DND-41 (cell line): ENCODE measurements around the gene KRTAP3-1.

Experiments used
- ATAC-seq: fragments of 200-7000 bp; cut with Tn5 transposase; 3 replicates; pipeline ENCODE4 v1.9.1; 2021; ENCODE audit warnings: low read depth; ENCODE audit not compliant: insufficient read depth
- DNase-seq: peaks from one replicate; pipeline ENCODE4 v3.0.0-alpha.2; 2020
- H2AFZ ChIP-seq: 2 replicates; pipeline ENCODE4 v1.6.0; 2012; ENCODE audit warnings: low read depth, low read length
- H3K27ac ChIP-seq: 2 replicates; pipeline ENCODE4 v1.5.1; 2012; ENCODE audit warnings: low read length, inconsistent platforms
- H3K27me3 ChIP-seq: fragments of 200-600 bp; sonication (generic); 2 replicates; pipeline ENCODE4 v1.6.0; 2012; ENCODE audit warnings: low read length, mild to moderate bottlenecking, inconsistent platforms; ENCODE audit not compliant: insufficient read depth, poor library complexity
- H3K36me3 ChIP-seq: 2 replicates; pipeline ENCODE4 v1.5.1; 2012; ENCODE audit warnings: low read length, inconsistent platforms; ENCODE audit not compliant: insufficient read depth
- H3K4me1 ChIP-seq: 2 replicates; pipeline ENCODE4 v1.5.1; 2012; ENCODE audit warnings: mild to moderate bottlenecking, low read length; ENCODE audit not compliant: insufficient read depth
- H3K4me2 ChIP-seq: 2 replicates; pipeline ENCODE4 v1.6.0; 2012; ENCODE audit warnings: mild to moderate bottlenecking, moderate library complexity, low read length, inconsistent platforms; ENCODE audit not compliant: insufficient read depth
- H3K4me3 ChIP-seq, 2 experiments: fragments of 200-600 bp in 1 of 2; shearing (Covaris generic) in 1 of 2; 2 replicates each; pipeline ENCODE4 v1.5.1; 2012 to 2016; ENCODE audit warnings: inconsistent platforms in 2 of 2, low read length in 2 of 2, mild to moderate bottlenecking in 2 of 2, low read depth in 1 of 2, moderate library complexity in 1 of 2
- H3K79me2 ChIP-seq: 2 replicates; pipeline ENCODE4 v1.6.0; 2012; ENCODE audit warnings: low read length, inconsistent platforms; ENCODE audit not compliant: insufficient read depth
- H3K9ac ChIP-seq: 2 replicates; pipeline ENCODE4 v1.6.0; 2012; ENCODE audit warnings: low read depth, mild to moderate bottlenecking, inconsistent platforms, low read length, moderate library complexity
- H3K9me3 ChIP-seq: 2 replicates; pipeline ENCODE4 v1.5.1; 2012; ENCODE audit warnings: low read length, moderate library complexity, mild to moderate bottlenecking, inconsistent platforms; ENCODE audit not compliant: insufficient read depth, severe bottlenecking
- H4K20me1 ChIP-seq: 2 replicates; pipeline ENCODE4 v1.6.0; 2012; ENCODE audit warnings: low read length; ENCODE audit not compliant: insufficient read depth
- EZH2 ChIP-seq: IDR thresholded peaks from 3 replicates; pipeline ENCODE4 v1.6.1; 2012; ENCODE audit warnings: borderline replicate concordance, low read depth, mild to moderate bottlenecking, moderate library complexity, low read length, inconsistent platforms; ENCODE audit not compliant: severe bottlenecking
- TF ChIP-seq, protein P1 (sequence below): IDR thresholded peaks from 2 replicates; pipeline ENCODE4 v1.5.1; 2012; ENCODE audit warnings: borderline replicate concordance, low read length, moderate library complexity, mild to moderate bottlenecking; ENCODE audit not compliant: poor library complexity, severe bottlenecking; ENCODE audit errors: extremely low read depth

Gene KRTAP3-1

DNA sequence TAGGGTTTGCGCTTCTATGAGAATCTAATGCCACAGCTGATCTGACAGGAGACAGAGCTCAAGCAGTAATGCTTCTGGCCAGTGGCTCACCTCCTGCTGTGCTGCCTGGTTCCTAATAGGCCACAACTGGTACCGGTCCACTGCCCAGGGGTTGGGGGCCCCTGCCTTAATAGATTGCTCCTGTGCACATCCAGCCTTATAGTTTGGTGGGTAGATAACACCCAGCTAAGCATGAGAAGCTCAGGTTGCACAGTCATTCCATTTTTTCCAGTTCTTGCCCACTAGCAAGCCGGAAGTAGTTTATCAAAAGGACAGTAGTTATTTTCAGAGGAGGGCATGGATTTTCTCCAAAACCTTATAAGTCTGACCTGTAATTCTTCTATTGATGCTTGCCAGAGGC, 10.5 kb upstream of the KRTAP3-1 start:
- Histone ChIP-seq H3K4me1 (no peaks in the 10 kb centered on the region), H4K20me1 (no peaks in the 10 kb centered on the region), H3K4me3 (no peak overlapping the region), H3K79me2 (no peaks in the 10 kb centered on the region), H3K36me3 (no peaks in the 10 kb centered on the region), H3K9me3 (no peaks in the 10 kb centered on the region), H3K4me2 (no peak overlapping the region), H3K9ac (no peak overlapping the region), H3K27ac (no peak overlapping the region), H2AFZ (no peak overlapping the region), H3K27me3 (peaks cover 10% of the 10 kb centered on the region)
- ATAC-seq (no peak), DNase-seq (no peak)
- TF ChIP-seq, protein P1, sequence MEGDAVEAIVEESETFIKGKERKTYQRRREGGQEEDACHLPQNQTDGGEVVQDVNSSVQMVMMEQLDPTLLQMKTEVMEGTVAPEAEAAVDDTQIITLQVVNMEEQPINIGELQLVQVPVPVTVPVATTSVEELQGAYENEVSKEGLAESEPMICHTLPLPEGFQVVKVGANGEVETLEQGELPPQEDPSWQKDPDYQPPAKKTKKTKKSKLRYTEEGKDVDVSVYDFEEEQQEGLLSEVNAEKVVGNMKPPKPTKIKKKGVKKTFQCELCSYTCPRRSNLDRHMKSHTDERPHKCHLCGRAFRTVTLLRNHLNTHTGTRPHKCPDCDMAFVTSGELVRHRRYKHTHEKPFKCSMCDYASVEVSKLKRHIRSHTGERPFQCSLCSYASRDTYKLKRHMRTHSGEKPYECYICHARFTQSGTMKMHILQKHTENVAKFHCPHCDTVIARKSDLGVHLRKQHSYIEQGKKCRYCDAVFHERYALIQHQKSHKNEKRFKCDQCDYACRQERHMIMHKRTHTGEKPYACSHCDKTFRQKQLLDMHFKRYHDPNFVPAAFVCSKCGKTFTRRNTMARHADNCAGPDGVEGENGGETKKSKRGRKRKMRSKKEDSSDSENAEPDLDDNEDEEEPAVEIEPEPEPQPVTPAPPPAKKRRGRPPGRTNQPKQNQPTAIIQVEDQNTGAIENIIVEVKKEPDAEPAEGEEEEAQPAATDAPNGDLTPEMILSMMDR = no peak
- no peak for TF ChIP-seq EZH2

DNA sequence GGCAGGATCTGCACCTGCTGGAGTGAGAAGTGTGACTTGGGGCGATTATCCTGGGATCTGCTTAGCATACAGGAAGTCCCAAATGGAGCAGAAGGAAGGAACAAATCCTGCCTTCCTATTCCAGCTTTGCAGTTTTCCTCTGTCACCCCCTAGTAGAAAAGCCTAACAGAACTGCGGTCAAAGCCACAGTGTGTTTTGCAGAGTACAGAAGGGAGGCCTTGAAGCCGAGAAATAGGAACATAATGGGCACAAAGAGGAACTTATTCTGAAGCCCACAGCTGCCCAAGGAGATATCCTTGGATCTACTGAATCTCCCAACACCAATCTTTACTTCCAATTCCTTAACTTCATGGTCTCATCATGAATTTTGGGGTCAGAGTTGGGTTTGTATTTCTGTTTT, 9.6 kb upstream of the KRTAP3-1 start:
- DNase-seq (no peak), ATAC-seq (no peak)
- Histone ChIP-seq H3K27me3 (peaks cover 10% of the 10 kb centered on the region), H3K36me3 (no peaks in the 10 kb centered on the region), H4K20me1 (no peaks in the 10 kb centered on the region), H3K4me3 (no peak overlapping the region), H3K9ac (no peak overlapping the region), H3K79me2 (no peaks in the 10 kb centered on the region), H2AFZ (no peak overlapping the region), H3K4me2 (no peak overlapping the region), H3K4me1 (no peaks in the 10 kb centered on the region), H3K9me3 (no peaks in the 10 kb centered on the region), H3K27ac (no peak overlapping the region)
- TF ChIP-seq, protein P1 = no peak

GRCh38 chr17:41016578-41017215, 7.8 kb upstream of the KRTAP3-1 start:
- Histone ChIP-seq H2AFZ (no peak overlapping the region), H3K27ac (no peak overlapping the region), H3K4me1 (no peaks in the 10 kb centered on the region), H4K20me1 (no peaks in the 10 kb centered on the region), H3K27me3 (peaks cover 11% of the 10 kb centered on the region), H3K4me2 (no peak overlapping the region), H3K36me3 (no peaks in the 10 kb centered on the region), H3K9ac (no peak overlapping the region), H3K79me2 (no peaks in the 10 kb centered on the region), H3K9me3 (no peaks in the 10 kb centered on the region), H3K4me3 (no peak overlapping the region)
- ATAC-seq (no peak), DNase-seq (no peak)
- TF ChIP-seq, protein P1 = no peak
- TF ChIP-seq EZH2 = no peak

GRCh38 chr17:41015454-41015853, 6.5 kb upstream of the KRTAP3-1 start:
- no peak overlapping the region for H2AFZ ChIP-seq

More at GRCh38 chr17:41015454-41015853, 6.5 kb upstream of the KRTAP3-1 start:
- Histone ChIP-seq H3K4me2 (no peak overlapping the region), H3K4me1 (no peaks in the 10 kb centered on the region), H3K79me2 (no peaks in the 10 kb centered on the region), H3K9me3 (no peaks in the 10 kb centered on the region), H4K20me1 (no peaks in the 10 kb centered on the region), H3K27me3 (peaks cover 16% of the 10 kb centered on the region), H3K9ac (no peak overlapping the region), H3K4me3 (no peak overlapping the region), H3K27ac (no peak overlapping the region), H3K36me3 (no peaks in the 10 kb centered on the region)
- DNase-seq (no peak), ATAC-seq (no peak)
- TF ChIP-seq, protein P1 = no peak
- no peak for TF ChIP-seq EZH2
